ENCODE results near the gene WDR47.

Gene WDR47

DNA sequence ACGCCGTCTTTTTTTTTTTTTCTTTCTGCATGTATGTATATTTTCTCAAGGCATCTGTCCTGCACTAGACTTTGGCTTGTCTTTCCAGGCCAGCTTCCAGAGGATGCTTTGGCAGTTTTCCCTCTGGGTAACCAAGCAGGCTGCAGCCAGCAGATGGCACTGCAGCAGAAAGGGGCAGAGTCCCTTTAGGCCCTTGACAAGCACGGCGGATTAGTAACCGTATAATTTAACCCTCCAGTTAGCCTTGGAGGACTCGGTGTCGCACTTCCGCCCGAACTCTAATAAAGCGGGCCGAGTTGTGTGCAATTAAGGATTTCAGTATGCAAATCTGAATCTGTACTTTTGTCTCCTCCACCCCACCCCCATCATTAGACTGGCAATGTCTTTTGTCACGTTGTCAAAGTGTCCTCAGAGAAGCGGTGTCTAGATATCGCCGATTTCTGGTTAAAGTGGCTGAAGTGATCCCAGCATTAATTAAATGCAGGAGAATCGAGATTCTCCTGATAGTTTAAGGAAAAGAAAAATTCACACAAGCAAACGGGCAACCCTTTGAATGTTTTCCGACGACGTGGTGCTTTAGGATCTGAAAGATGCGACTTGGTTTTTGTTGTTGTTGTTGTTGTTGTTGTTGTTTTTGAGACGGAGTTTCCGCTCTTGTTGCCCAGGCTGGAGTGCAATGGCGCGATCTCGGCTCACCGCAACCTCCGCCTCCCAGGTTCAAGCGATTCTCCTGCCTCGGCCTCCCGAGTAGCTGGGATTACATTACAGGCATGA, 47.5 kb upstream of the WDR47 start:
- no peaks in the 10 kb centered on the region for H3K9me3 ChIP-seq (ENCODE audit: insufficient read depth, low read depth, low read length)
- no peak overlapping the region for H3K4me3 ChIP-seq (ENCODE audit: low read length, poor library complexity, severe bottlenecking)
- peak overlapping the region; percentile 93 for H3K4me2 ChIP-seq (ENCODE audit: low read depth, low read length, poor library complexity, severe bottlenecking)
- H3F3A ChIP-seq (ENCODE audit: low read depth), result no peaks in the 10 kb centered on the region
- TF ChIP-seq EZH2phosphoT487 (IDR thresholded peaks at IDR 0.05; ENCODE audit: borderline replicate concordance) (no peak), CTCF (conservative IDR thresholded peaks at IDR 0.05; ENCODE audit: low read length) (peak; percentile 89)
- H2AFZ ChIP-seq (ENCODE audit: low read length), result no peak overlapping the region
- H3K79me2 ChIP-seq (ENCODE audit: insufficient read depth, low read length), result peaks cover 29% of the 10 kb centered on the region
- peaks cover 3% of the 10 kb centered on the region; the same call in 1 of the 2 replicates for H3K36me3 ChIP-seq (ENCODE audit: insufficient read depth, low read length)
- H3K27me3 ChIP-seq (ENCODE audit: insufficient read depth, low read length, poor library complexity, severe bottlenecking), result no peaks in the 10 kb centered on the region
- peaks cover 8% of the 10 kb centered on the region for H4K20me1 ChIP-seq (ENCODE audit: insufficient read depth, low read length, poor library complexity, severe bottlenecking)
- H3K9me2 ChIP-seq (replicated peaks; ENCODE audit: low read depth, low read length), result no peaks in the 10 kb centered on the region
- H3K4me1 ChIP-seq (ENCODE audit: insufficient read depth, low read length, poor library complexity, severe bottlenecking), result peaks cover 23% of the 10 kb centered on the region
- H3K9ac ChIP-seq (ENCODE audit: low read depth, low read length, poor library complexity, severe bottlenecking), result no peak overlapping the region

GRCh38 chr1:109084563-109085517, 42.9 kb upstream of the WDR47 start:
- Histone ChIP-seq H3K9me2 (replicated peaks; ENCODE audit: low read depth, low read length) (no peaks in the 10 kb centered on the region), H3K4me2 (ENCODE audit: low read depth, low read length, poor library complexity, severe bottlenecking) (no peak overlapping the region), H2AFZ (ENCODE audit: low read length) (no peak overlapping the region), H3K27me3 (ENCODE audit: insufficient read depth, low read length, poor library complexity, severe bottlenecking) (no peaks in the 10 kb centered on the region), H3K9ac (ENCODE audit: low read depth, low read length, poor library complexity, severe bottlenecking) (no peak overlapping the region), H3K79me2 (ENCODE audit: insufficient read depth, low read length) (no peaks in the 10 kb centered on the region), H3K4me3 (ENCODE audit: low read length, poor library complexity, severe bottlenecking) (no peak overlapping the region), H3K4me1 (ENCODE audit: insufficient read depth, low read length, poor library complexity, severe bottlenecking) (no peaks in the 10 kb centered on the region), H3K36me3 (ENCODE audit: insufficient read depth, low read length) (no peaks in the 10 kb centered on the region), H3K9me3 (ENCODE audit: insufficient read depth, low read depth, low read length) (no peaks in the 10 kb centered on the region), H4K20me1 (ENCODE audit: insufficient read depth, low read length, poor library complexity, severe bottlenecking) (no peaks in the 10 kb centered on the region), H3F3A (ENCODE audit: low read depth) (no peaks in the 10 kb centered on the region)
- no peak for TF ChIP-seq EZH2phosphoT487 (IDR thresholded peaks at IDR 0.05; ENCODE audit: borderline replicate concordance)
- no peak for TF ChIP-seq CTCF (conservative IDR thresholded peaks at IDR 0.05; ENCODE audit: low read length)

DNA sequence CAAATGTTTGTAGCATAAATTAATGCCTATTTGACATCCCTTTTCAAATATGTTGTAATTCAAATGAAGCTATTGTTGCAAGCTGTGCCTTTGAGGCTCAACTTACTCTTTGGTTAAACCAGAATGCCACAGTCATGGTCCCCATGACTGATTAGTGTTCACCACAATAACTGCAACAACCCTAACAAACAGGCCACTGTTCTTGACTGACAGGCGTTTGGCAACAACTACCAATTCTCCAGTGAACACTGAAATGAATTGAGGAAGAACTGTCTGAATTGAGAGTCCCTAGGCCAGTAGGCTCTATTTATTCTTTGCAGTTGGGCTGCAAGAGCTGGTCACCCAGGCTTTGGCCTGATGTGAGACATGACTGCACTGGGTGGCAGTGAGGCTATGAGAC, 42.0 kb upstream of the WDR47 start:
- Histone ChIP-seq H3K9me2 (replicated peaks; ENCODE audit: low read depth, low read length) (no peaks in the 10 kb centered on the region), H3K4me1 (ENCODE audit: insufficient read depth, low read length, poor library complexity, severe bottlenecking) (no peaks in the 10 kb centered on the region), H3K4me2 (ENCODE audit: low read depth, low read length, poor library complexity, severe bottlenecking) (no peak overlapping the region), H3K27me3 (ENCODE audit: insufficient read depth, low read length, poor library complexity, severe bottlenecking) (no peaks in the 10 kb centered on the region), H3K4me3 (ENCODE audit: low read length, poor library complexity, severe bottlenecking) (no peak overlapping the region), H3K9ac (ENCODE audit: low read depth, low read length, poor library complexity, severe bottlenecking) (no peak overlapping the region), H3K9me3 (ENCODE audit: insufficient read depth, low read depth, low read length) (no peaks in the 10 kb centered on the region), H2AFZ (ENCODE audit: low read length) (no peak overlapping the region), H4K20me1 (ENCODE audit: insufficient read depth, low read length, poor library complexity, severe bottlenecking) (no peaks in the 10 kb centered on the region), H3K79me2 (ENCODE audit: insufficient read depth, low read length) (no peaks in the 10 kb centered on the region), H3F3A (ENCODE audit: low read depth) (no peaks in the 10 kb centered on the region), H3K36me3 (ENCODE audit: insufficient read depth, low read length) (no peaks in the 10 kb centered on the region)
- TF ChIP-seq EZH2phosphoT487 (IDR thresholded peaks at IDR 0.05; ENCODE audit: borderline replicate concordance), result no peak
- no peak for TF ChIP-seq CTCF (conservative IDR thresholded peaks at IDR 0.05; ENCODE audit: low read length)

Measured in Loucy (cell line).